DND-41 (cell line): ENCODE data around the gene FBXL14.
"Not testable (repeated sequence)": the region's sequence is repeated elsewhere in the genome, so short reads cannot be mapped to it uniquely, and the experiment has no call there.

Experiments
- ATAC-seq: fragments of 200-7000 bp; cut with Tn5 transposase; 3 replicates; pipeline ENCODE4 v1.9.1; 2021; ENCODE audit warnings: low read depth; ENCODE audit not compliant: insufficient read depth
- DNase-seq: peaks from one replicate; pipeline ENCODE4 v3.0.0-alpha.2; 2020
- H2AFZ ChIP-seq: 2 replicates; pipeline ENCODE4 v1.6.0; 2012; ENCODE audit warnings: low read depth, low read length
- H3K27ac ChIP-seq: 2 replicates; pipeline ENCODE4 v1.5.1; 2012; ENCODE audit warnings: low read length, inconsistent platforms
- H3K27me3 ChIP-seq: fragments of 200-600 bp; sonication (generic); 2 replicates; pipeline ENCODE4 v1.6.0; 2012; ENCODE audit warnings: low read length, mild to moderate bottlenecking, inconsistent platforms; ENCODE audit not compliant: insufficient read depth, poor library complexity
- H3K36me3 ChIP-seq: 2 replicates; pipeline ENCODE4 v1.5.1; 2012; ENCODE audit warnings: low read length, inconsistent platforms; ENCODE audit not compliant: insufficient read depth
- H3K4me1 ChIP-seq: 2 replicates; pipeline ENCODE4 v1.5.1; 2012; ENCODE audit warnings: mild to moderate bottlenecking, low read length; ENCODE audit not compliant: insufficient read depth
- H3K4me2 ChIP-seq: 2 replicates; pipeline ENCODE4 v1.6.0; 2012; ENCODE audit warnings: mild to moderate bottlenecking, moderate library complexity, low read length, inconsistent platforms; ENCODE audit not compliant: insufficient read depth
- H3K4me3 ChIP-seq, 2 experiments: fragments of 200-600 bp in 1 of 2; shearing (Covaris generic) in 1 of 2; 2 replicates each; pipeline ENCODE4 v1.5.1; 2012 to 2016; ENCODE audit warnings: inconsistent platforms in 2 of 2, low read length in 2 of 2, mild to moderate bottlenecking in 2 of 2, low read depth in 1 of 2, moderate library complexity in 1 of 2
- H3K79me2 ChIP-seq: 2 replicates; pipeline ENCODE4 v1.6.0; 2012; ENCODE audit warnings: low read length, inconsistent platforms; ENCODE audit not compliant: insufficient read depth
- H3K9ac ChIP-seq: 2 replicates; pipeline ENCODE4 v1.6.0; 2012; ENCODE audit warnings: low read depth, mild to moderate bottlenecking, inconsistent platforms, low read length, moderate library complexity
- H3K9me3 ChIP-seq: 2 replicates; pipeline ENCODE4 v1.5.1; 2012; ENCODE audit warnings: low read length, moderate library complexity, mild to moderate bottlenecking, inconsistent platforms; ENCODE audit not compliant: insufficient read depth, severe bottlenecking
- H4K20me1 ChIP-seq: 2 replicates; pipeline ENCODE4 v1.6.0; 2012; ENCODE audit warnings: low read length; ENCODE audit not compliant: insufficient read depth
- CTCF ChIP-seq: IDR thresholded peaks from 2 replicates; pipeline ENCODE4 v1.5.1; 2012; ENCODE audit warnings: borderline replicate concordance, low read length, moderate library complexity, mild to moderate bottlenecking; ENCODE audit not compliant: poor library complexity, severe bottlenecking; ENCODE audit errors: extremely low read depth
- EZH2 ChIP-seq: IDR thresholded peaks from 3 replicates; pipeline ENCODE4 v1.6.1; 2012; ENCODE audit warnings: borderline replicate concordance, low read depth, mild to moderate bottlenecking, moderate library complexity, low read length, inconsistent platforms; ENCODE audit not compliant: severe bottlenecking

FBXL14 gene

GRCh38 chr12:1564067-1564466 is 30.3 kb downstream of the FBXL14 start:
- Histone ChIP-seq H2AFZ (no peak overlapping the region), H3K4me2 (no peak overlapping the region), H3K79me2 (no peaks in the 10 kb centered on the region), H3K27me3 (peaks cover 2% of the 10 kb centered on the region), H3K4me3 (no peak overlapping the region), H3K9me3 (no peaks in the 10 kb centered on the region), H3K36me3 (no peaks in the 10 kb centered on the region), H3K9ac (no peak overlapping the region), H3K4me1 (no peaks in the 10 kb centered on the region), H4K20me1 (no peaks in the 10 kb centered on the region), H3K27ac (no peak overlapping the region)
- DNase-seq: no peak
- no peak for TF ChIP-seq EZH2
- no peak for TF ChIP-seq CTCF
- ATAC-seq: no peak

- no peaks in the 10 kb centered on the region for H4K20me1 ChIP-seq
- ATAC-seq (no peak), DNase-seq (no peak)
- no peaks in the 10 kb centered on the region for H3K79me2 ChIP-seq
- H3K9ac ChIP-seq: no peak overlapping the region
- H3K4me2 ChIP-seq: no peak overlapping the region
- TF ChIP-seq CTCF: no peak
- no peak for TF ChIP-seq EZH2
- H3K36me3 ChIP-seq: no peaks in the 10 kb centered on the region
- no peak overlapping the region for H2AFZ ChIP-seq
- H3K4me3 ChIP-seq: no peak overlapping the region
- no peaks in the 10 kb centered on the region for H3K4me1 ChIP-seq
- H3K27ac ChIP-seq: no peak overlapping the region
- no peaks in the 10 kb centered on the region for H3K9me3 ChIP-seq
- peaks cover 2% of the 10 kb centered on the region for H3K27me3 ChIP-seq
Measured at GRCh38 chr12:1562813-1563407, 31.5 kb downstream of the FBXL14 start.

GRCh38 chr12:1560704-1561103 is 33.7 kb downstream of the FBXL14 start:
- Histone ChIP-seq H3K4me1 (no peaks in the 10 kb centered on the region), H2AFZ (no peak overlapping the region), H3K4me3 (no peak overlapping the region), H4K20me1 (no peaks in the 10 kb centered on the region), H3K36me3 (no peaks in the 10 kb centered on the region), H3K27ac (no peak overlapping the region), H3K9ac (no peak overlapping the region), H3K9me3 (no peaks in the 10 kb centered on the region), H3K27me3 (peaks cover 2% of the 10 kb centered on the region), H3K4me2 (no peak overlapping the region), H3K79me2 (no peaks in the 10 kb centered on the region)
- DNase-seq: no peak
- ATAC-seq: no peak
- TF ChIP-seq EZH2: no peak
- no peak for TF ChIP-seq CTCF

- no peak for ATAC-seq
- no peaks in the 10 kb centered on the region for H4K20me1 ChIP-seq
- peaks cover 2% of the 10 kb centered on the region for H3K27me3 ChIP-seq
- H3K36me3 ChIP-seq: no peaks in the 10 kb centered on the region
- H3K27ac ChIP-seq: no peak overlapping the region
- no peaks in the 10 kb centered on the region for H3K9me3 ChIP-seq
- no peak overlapping the region for H3K4me3 ChIP-seq
- H2AFZ ChIP-seq: no peak overlapping the region
- no peak for DNase-seq
- TF ChIP-seq EZH2 (no peak), CTCF (no peak)
- H3K9ac ChIP-seq: no peak overlapping the region
- H3K79me2 ChIP-seq: no peaks in the 10 kb centered on the region
- no peaks in the 10 kb centered on the region for H3K4me1 ChIP-seq
- no peak overlapping the region for H3K4me2 ChIP-seq
Measured at GRCh38 chr12:1559676-1560091, 34.7 kb downstream of the FBXL14 start.

GRCh38 chr12:1558108-1558507 is 36.3 kb downstream of the FBXL14 start:
- DNase-seq, H3K4me2 ChIP-seq, H3K4me3 ChIP-seq, H3K27ac ChIP-seq, H3K36me3 ChIP-seq, H3K79me2 ChIP-seq, ATAC-seq, H4K20me1 ChIP-seq, H3K9me3 ChIP-seq, H3K4me1 ChIP-seq, H3K27me3 ChIP-seq, H3K9ac ChIP-seq, H2AFZ ChIP-seq: not testable (repeated sequence)
